ENCODE measurements around the gene RTL3.

- TF ChIP-seq CTCF (IDR thresholded peaks at IDR 0.05), result no peak
- TF ChIP-seq POLR2A (IDR thresholded peaks at IDR 0.05), result no peak
Measured at GRCh38 chrX:78693536-78693935, 34.4 kb upstream of the RTL3 start.

Measured in uterus (tissue), 2 donors.